Activated effector memory CD4-positive, alpha-beta T cell treated with anti-CD3 and anti-CD28 coated beads, Interleukin-2, amount 50 U/mL, for 16 hours (primary cell): ENCODE results near the gene FAM131A.

ENCODE experiments used
- DNase-seq: peaks from one replicate; pipeline ENCODE4 v3.0.0-alpha.2; 2020

FAM131A gene

DNA sequence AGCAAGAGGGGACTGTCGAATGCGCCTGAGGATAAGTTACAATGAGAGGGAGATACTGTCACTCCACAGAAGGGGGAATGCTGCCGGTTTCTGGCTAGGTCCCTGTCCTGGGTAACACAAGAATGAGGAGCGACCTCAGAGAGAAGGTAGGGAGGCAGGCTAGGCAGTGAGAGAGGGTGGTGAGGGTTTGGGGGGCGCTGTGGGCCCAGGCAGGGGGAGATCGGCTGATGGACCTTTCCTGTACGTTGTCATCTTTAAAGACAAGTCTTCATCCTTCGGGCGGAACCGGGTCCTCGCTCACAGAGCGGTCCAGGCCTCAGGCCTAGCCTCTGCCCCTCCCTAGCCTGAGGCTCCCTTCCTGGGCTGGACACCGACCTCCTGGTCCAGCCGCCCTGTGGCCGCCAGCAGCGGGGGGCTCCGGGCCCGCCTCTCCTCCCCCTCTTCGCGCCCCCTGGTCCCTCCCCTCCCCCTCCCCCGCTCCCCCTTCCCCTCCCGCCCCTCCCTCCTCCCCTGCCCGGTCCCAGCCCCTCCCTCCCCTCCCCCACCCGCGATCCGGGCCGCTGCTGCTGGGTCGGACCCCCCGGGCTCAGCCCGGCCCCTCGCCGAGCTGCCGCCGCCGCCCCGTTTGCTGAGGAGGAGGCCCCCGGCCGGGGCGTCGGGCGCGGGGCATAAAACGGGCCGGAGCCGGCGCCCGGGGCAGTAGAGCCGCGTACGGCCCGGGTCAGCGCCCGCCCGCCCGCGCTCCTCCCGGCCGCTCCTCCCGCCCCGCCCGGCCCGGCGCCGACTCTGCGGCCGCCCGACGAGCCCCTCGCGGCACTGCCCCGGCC is 42.2 kb downstream of the FAM131A start, which contains the start of gene CHRD:
Gene CHRD (plus strand): TSS at position 697 of the 827 bp plus-strand sequence. CDS start 265 bp downstream, outside the sequence.
- DNase-seq, result peak; percentile 28

DNA sequence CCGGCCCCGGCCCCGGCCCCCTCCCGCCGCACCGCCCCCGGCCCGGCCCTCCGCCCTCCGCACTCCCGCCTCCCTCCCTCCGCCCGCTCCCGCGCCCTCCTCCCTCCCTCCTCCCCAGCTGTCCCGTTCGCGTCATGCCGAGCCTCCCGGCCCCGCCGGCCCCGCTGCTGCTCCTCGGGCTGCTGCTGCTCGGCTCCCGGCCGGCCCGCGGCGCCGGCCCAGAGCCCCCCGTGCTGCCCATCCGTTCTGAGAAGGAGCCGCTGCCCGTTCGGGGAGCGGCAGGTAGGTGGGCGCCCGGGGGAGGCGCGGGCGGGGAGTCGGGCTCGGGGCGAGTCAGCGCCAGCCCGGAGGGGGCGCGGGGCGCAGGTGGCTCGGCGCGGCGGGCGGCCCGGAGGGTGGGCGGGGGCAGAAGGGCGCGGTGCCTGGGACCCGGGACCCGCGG is 42.8 kb downstream of the FAM131A start:
- peak; percentile 72 for DNase-seq

DNA sequence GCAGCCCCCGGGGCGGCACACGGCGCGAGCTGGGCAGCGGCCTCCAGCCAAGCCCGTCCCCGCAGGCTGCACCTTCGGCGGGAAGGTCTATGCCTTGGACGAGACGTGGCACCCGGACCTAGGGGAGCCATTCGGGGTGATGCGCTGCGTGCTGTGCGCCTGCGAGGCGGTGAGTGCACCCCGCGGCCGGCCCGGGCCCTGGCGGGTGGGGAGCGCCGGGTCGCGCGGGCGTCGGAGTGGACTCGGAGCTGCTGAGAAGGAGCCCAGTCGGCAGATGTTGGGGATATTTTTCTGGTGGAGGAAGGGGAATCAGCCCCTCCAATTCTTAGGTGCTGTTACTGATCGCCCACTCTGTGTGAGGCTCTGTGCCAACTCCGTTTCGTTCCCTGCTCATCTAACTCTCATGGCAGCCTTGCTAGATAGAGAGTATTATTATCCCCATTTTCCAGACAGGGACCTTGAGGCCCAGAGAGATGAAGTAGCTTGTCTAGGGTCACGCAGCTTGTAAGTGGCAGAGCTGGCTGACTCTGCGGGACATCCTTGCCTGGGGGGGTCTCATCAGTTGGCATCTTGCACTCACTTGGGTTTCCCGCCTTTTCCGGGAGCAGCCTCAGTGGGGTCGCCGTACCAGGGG is 43.3 kb downstream of the FAM131A start:
- peak; percentile 67 for DNase-seq

DNA sequence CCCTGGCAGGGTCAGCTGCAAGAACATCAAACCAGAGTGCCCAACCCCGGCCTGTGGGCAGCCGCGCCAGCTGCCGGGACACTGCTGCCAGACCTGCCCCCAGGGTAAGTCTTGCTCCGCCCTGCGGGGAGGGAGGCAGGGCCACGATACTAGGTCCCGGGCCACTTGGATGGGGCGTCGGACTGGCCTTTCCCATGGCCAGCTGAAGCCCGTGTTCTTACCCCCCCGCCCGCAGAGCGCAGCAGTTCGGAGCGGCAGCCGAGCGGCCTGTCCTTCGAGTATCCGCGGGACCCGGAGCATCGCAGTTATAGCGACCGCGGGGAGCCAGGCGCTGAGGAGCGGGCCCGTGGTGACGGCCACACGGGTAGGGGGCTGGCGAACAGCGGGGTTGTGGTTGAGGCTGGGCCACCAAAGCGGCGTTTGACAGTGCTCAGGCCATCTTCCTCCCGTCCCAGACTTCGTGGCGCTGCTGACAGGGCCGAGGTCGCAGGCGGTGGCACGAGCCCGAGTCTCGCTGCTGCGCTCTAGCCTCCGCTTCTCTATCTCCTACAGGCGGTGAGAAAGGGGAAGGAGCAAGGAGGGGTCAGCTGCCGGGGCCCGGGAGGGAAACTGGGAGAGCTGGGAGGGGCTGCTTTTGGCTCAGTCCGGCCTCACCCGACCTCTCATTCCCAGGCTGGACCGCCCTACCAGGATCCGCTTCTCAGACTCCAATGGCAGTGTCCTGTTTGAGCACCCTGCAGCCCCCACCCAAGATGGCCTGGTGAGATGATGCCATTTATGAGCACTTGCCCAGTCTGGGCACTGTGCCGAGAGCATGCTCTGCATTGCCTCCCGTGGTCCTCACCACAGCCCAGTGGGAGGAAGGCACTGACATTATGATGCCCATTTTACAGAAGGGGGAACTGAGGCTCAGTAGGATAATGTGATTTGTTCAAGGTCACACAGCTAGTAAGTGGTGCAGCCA is 44.1 kb downstream of the FAM131A start:
- peak; percentile 59 for DNase-seq

DNA sequence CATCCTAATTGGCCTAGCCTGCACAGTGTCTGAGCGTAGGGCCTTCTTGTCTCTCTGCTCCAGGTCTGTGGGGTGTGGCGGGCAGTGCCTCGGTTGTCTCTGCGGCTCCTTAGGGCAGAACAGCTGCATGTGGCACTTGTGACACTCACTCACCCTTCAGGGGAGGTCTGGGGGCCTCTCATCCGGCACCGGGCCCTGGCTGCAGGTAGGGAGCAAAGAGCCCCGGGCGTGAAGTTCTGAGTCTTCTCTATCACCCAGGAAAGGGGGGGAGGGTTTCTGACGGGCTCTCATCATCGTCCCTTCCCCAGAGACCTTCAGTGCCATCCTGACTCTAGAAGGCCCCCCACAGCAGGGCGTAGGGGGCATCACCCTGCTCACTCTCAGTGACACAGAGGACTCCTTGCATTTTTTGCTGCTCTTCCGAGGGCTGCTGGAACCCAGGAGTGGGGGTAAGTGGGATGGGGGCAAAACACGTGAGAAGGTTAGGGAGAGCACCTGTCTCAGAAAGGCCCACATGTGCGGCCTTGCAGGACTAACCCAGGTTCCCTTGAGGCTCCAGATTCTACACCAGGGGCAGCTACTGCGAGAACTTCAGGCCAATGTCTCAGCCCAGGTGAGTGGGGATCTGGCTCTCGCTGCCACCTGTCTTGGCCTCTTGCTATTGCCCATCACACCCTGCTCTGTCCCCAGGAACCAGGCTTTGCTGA is 45.1 kb downstream of the FAM131A start:
- DNase-seq, result peak; percentile 53

DNA sequence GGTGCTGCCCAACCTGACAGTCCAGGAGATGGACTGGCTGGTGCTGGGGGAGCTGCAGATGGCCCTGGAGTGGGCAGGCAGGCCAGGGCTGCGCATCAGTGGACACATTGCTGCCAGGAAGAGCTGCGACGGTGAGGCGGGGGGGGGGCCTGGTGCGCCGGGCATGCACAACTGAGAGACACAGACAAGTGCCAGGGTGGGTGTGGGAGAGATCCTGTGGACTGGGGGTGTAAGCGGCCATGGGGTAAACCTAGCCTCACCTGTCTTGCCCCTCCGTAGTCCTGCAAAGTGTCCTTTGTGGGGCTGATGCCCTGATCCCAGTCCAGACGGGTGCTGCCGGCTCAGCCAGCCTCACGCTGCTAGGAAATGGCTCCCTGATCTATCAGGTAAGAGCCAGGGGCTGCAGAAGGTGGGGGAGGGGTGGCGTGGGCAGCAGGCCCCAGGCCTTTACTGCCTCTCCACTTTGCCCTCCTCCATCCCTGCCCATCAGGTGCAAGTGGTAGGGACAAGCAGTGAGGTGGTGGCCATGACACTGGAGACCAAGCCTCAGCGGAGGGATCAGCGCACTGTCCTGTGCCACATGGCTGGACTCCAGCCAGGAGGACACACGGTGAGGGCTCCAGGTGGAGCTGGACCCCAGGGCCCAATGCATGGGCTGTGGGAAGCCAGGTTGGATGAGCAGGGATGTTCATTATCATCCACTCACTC is 45.8 kb downstream of the FAM131A start:
- peak; percentile 50 for DNase-seq

DNA sequence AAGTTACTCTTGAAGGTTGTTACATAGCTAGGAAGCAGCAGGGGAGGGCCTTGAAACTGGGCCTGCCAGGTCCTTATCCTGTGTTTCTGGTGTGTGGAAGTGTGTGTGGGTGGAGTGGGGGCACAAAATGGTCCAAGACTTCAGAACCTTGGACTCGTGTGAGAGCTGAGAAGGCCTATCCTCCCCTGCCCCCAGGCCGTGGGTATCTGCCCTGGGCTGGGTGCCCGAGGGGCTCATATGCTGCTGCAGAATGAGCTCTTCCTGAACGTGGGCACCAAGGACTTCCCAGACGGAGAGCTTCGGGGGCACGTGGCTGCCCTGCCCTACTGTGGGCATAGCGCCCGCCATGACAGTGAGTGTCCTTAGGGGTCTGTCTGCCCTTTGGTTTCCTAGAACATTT is 46.9 kb downstream of the FAM131A start:
- no peak for DNase-seq

DNA sequence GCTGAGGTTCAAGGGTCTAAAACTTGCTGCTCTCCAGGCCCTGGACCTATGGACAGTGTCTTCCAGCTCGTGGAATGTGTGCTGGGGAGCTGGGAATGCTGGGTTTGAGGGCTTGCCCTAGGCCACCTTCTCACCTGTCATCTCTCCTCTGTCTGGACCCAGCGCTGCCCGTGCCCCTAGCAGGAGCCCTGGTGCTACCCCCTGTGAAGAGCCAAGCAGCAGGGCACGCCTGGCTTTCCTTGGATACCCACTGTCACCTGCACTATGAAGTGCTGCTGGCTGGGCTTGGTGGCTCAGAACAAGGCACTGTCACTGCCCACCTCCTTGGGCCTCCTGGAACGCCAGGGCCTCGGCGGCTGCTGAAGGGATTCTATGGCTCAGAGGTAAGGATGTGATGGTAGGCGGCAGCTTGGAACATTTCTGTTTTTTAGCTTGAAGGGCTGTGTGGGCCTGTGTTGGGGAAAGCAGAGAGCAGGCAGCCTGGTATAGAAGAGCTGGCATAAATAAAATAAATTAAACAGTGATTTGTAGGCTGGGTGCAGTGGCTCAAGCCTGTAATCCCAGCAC is 47.5 kb downstream of the FAM131A start:
- no peak for DNase-seq

DNA sequence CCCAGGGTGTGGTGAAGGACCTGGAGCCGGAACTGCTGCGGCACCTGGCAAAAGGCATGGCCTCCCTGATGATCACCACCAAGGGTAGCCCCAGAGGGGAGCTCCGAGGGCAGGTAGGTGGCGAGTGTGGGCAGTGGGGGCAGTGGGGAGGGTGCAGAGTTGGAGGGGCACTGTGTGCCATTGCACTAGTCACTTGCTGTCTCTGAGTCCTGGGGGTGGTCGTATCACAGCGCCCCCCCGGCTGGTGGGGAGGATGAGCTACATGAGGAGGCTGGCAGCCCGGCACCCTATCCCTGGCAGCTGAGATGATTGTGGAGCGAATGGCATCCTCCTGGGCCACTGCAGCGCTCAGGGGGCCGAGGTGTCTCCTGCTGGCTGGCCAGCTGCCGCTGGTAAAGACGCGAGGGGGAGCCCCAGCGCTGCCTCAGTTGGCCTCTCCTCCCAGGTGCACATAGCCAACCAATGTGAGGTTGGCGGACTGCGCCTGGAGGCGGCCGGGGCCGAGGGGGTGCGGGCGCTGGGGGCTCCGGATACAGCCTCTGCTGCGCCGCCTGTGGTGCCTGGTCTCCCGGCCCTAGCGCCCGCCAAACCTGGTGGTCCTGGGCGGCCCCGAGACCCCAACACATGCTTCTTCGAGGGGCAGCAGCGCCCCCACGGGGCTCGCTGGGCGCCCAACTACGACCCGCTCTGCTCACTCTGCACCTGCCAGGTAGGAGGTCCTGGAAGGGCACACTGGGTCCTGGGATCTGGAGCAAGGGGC is 48.8 kb downstream of the FAM131A start:
- no peak for DNase-seq

DNA sequence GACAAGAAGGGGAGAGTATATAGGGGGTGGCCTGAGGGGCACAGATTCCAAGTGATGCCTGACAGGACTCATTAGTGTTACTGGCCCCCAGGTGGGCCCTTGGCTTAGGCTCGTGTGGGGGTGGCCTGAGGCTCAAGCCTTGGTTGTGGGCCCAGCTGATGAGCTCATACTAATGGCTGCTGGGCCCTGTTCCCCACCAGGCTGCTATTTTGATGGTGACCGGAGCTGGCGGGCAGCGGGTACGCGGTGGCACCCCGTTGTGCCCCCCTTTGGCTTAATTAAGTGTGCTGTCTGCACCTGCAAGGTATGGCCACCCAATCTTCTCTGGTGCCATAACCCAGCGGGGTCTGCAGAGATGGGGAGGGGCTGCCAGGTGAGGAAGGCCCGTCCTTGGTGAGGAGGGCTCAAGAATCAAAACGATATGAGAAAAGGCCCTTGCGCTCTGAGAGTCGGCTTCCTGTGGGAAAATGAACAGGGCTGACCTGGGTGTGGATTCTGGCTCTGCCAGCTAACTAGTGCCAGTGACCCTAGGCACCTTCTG is 49.8 kb downstream of the FAM131A start:
- no peak for DNase-seq

DNA sequence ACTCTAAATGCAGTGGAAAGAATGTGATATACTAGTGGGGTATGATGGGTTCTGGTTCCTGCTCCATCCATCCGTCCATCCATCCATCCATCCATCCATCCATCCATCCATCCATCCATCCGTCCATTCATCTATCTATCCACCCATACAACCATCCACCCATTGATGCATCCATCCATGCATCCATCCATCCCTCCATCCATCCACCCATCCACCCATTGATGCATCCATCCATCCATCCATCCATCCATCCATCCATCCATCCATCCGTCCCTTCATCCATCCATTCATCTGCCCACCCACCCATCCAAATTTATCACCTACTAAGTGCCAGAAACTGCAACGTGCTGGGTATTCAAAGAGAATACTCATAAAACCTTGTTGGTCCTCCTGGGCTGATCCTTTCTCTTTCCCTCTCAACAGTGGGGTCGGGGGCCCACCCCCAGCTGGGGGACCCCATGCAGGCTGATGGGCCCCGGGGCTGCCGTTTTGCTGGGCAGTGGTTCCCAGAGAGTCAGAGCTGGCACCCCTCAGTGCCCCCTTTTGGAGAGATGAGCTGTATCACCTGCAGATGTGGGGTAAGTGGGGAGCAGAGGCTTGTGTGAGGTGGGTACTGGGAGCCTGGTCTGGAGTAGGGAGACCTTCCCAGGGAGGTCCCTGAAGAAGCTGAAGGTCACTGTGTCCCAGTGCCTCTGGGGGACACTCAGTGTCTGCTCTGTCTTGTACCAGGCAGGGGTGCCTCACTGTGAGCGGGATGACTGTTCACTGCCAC is 51.0 kb downstream of the FAM131A start:
- DNase-seq, result no peak

DNA sequence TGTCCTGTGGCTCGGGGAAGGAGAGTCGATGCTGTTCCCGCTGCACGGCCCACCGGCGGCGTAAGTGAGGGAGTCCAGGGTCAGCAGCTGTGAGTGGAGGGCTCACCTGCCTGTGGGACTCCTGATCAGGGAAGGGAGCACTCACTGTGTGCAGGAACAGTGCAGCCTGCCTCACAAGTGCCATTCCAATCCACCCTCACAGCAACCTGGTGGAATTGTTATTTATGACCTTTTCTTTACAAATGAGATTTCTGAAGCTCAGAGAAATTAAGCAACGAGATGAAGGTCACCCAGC is 51.5 kb downstream of the FAM131A start:
- no peak for DNase-seq

DNA sequence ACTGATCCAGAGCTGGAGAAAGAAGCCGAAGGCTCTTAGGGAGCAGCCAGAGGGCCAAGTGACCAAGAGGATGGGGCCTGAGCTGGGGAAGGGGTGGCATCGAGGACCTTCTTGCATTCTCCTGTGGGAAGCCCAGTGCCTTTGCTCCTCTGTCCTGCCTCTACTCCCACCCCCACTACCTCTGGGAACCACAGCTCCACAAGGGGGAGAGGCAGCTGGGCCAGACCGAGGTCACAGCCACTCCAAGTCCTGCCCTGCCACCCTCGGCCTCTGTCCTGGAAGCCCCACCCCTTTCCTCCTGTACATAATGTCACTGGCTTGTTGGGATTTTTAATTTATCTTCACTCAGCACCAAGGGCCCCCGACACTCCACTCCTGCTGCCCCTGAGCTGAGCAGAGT is 52.0 kb downstream of the FAM131A start:
- no peak for DNase-seq

DNA sequence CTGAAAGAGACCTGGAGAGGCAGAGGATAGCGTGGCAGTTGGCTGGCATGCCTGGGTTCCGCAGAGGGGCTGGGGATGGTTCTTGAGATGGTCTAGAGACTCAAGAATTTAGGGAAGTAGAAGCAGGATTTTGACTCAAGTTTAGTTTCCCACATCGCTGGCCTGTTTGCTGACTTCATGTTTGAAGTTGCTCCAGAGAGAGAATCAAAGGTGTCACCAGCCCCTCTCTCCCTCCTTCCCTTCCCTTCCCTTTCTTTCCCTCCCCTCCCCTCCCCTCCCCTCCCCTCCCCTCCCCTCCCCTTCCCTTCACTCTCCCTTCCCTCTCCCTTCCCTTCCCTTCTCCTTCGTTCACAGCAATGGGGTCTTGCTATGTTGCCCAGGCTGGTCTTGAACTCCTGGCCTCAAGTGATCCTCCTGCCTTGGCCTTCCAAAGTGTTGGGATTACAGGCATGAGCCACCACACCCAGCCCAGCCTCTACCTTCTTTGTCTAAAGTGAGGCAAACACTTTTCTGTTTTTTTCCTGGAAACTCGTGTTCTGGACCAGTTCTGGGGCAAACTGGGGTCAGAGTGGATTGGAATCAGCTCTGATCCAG is 52.6 kb downstream of the FAM131A start:
- DNase-seq, result no peak

DNA sequence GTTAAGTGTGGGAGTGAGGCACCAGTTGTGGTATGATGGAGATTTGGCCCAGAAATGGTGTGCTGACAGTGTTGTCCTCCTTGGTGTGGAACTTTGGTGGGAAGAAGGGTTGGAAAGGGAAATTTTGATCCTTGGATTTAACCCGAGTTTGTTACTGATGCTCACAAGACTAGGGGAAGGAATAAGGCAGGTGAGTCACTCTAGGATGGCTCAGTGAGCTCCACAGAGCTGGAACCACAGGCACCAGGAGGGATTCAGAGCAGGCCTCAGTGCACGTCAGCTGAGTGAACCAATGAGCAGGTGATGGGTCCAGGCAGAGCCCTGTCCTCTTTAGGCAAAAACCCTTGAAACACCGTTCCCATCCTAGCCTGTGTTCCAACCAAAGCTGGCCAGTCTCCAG is 53.9 kb downstream of the FAM131A start:
- no peak for DNase-seq

DNA sequence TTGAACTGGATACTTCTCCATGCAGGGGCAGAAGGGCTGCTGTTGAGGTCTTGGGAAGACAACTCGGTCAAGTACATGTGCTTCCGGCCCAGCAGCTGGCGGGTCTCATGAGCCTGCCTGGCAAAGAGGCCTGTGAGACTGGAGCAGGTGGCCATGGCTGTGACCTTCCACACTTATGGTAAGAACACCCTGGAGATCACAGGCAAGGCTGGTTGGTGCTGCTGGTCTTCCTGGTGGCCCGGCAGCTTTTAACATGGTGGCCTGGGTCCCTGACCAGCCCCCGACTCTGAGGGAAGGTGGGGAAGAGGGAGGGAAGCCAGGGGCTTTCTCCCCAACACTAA is 57.9 kb downstream of the FAM131A start:
- peak; percentile 10 for DNase-seq
